Measurements from ENCODE around the gene RUSC1. TPM values are rescaled to one million over a fixed set of nuclear protein-coding genes. Genes with fewer than 3 reads are reported as not detected.

The RUSC1 gene
- total and polyA plus RNA-seq, 2 of the 8 experiments (the other 6 are each of a cell fraction or from before 2014, with no cell fraction given), result 54.6 to 90.4 TPM

- TF ChIP-seq CHD2 (IDR thresholded peaks at IDR 0.05; ENCODE audit: low read length) (no peak), RFX5 (IDR thresholded peaks at IDR 0.05; ENCODE audit: borderline replicate concordance, low read depth, low read length) (no peak), MAFK (IDR thresholded peaks at IDR 0.05; ENCODE audit: low read depth, low read length) (no peak), RAD21 (IDR thresholded peaks at IDR 0.05 in 1 of 2, conservative IDR thresholded peaks at IDR 0.05 in 1 of 2; ENCODE audit: low read depth in 2 of 2, low read length in 2 of 2) (peak; percentile 34 to 50; a peak in 3 of 4 replicates), RBBP5 (IDR thresholded peaks at IDR 0.05; ENCODE audit: borderline replicate concordance, low read depth, low read length) (no peak; the same call in 1 of the 2 replicates), GTF2F1 (IDR thresholded peaks at IDR 0.05; ENCODE audit: borderline replicate concordance, low read depth, low read length) (no peak), NANOG (IDR thresholded peaks at IDR 0.05; ENCODE audit: insufficient read depth, low read depth, low read length, poor library complexity, severe bottlenecking) (no peak), POU5F1 (IDR thresholded peaks at IDR 0.05; ENCODE audit: low read depth, low read length) (no peak), USF2 (IDR thresholded peaks at IDR 0.05; ENCODE audit: low read length) (no peak), TCF12 (IDR thresholded peaks at IDR 0.05; ENCODE audit: low read depth, low read length) (0 out of 2 replicates have a peak, but pooled peaks have one; percentile 22), POLR2AphosphoS5 (IDR thresholded peaks at IDR 0.05; ENCODE audit: low read depth, low read length) (no peak; the same call in 1 of the 2 replicates), JUND (IDR thresholded peaks at IDR 0.05; ENCODE audit: low read length) (no peak), CTCF (IDR thresholded peaks at IDR 0.05; ENCODE audit: control extremely low read depth in 1 of 3, insufficient read depth in 1 of 3, low read depth in 1 of 3, low read length in 3 of 3) (peak in 2 of 3 experiments; percentile 60 to 69; a peak in 3 of 4 replicates), ASH2L (IDR thresholded peaks at IDR 0.05; ENCODE audit: low read length) (peak; percentile 6), SIX5 (IDR thresholded peaks at IDR 0.05; ENCODE audit: low read depth, low read length) (no peak), KDM4A (IDR thresholded peaks at IDR 0.05; ENCODE audit: low read depth, low read length, severe bottlenecking) (peak; percentile 65), RNF2 (IDR thresholded peaks at IDR 0.05; ENCODE audit: borderline replicate concordance, low read depth, low read length, missing control alignments, poor library complexity, severe bottlenecking) (no peak), CTBP2 (IDR thresholded peaks at IDR 0.05; ENCODE audit: borderline replicate concordance, insufficient read depth, insufficient read length, low read length) (no peak)
Measured at GRCh38 chr1:155324717-155325602, 4.3 kb downstream of the RUSC1 start (continued).
